ENCODE data around the gene HPCAL1. TPM values are rescaled to one million over a fixed set of nuclear protein-coding genes. Genes with fewer than 3 reads are reported as not detected.

Gene HPCAL1
- total RNA-seq, 1 experiment from 2014 or later: 165 TPM

- in situ Hi-C loops (cut with HindIII; ENCODE audit: low pct_unique_long_range_greater_than_20kb, low sequenced_read_pairs): no loop called here
- DNase-seq (ENCODE audit: low read depth): no peak
These were observed 24.2 kb downstream of the HPCAL1 start for GRCh38 chr2:10326707-10327594.

DNA sequence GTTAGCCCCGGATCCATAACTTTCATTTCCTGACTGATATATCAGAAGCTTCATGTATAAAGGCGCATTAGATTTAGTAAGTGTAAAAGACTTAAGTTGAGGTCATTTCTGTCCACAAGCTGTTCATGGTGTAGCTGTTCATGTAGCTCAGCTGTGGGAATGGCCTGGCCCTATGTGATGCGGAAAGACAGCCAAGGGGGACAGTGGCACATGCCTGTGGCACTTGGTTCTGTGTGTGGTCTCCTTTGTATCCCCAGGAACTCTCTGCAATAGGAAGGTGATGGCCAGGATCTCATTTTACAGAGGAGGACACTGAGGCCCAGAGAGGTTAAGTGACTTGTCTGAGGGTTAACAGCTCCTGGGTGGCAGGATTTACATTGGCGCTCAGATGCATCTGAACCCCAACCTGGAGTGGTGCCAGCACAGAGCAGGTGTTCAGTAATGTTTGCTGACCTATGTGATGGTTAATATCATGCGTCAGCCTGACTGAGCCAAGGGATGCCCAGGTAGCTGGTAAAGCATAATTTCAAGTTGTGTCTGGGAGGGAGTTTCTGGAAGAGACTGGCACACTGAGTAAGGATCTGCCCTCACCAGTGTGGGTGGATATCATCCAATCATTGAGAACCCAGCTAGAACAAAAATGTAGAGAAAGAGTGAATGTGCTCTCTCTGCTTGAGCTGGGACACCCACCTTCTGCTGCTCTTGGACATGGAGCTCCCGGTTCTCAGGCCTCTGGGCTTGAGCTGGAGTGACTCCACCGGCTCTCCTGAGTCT, 25.4 kb downstream of the HPCAL1 start:
- in situ Hi-C loops (cut with HindIII; ENCODE audit: low pct_unique_long_range_greater_than_20kb, low sequenced_read_pairs): no loop called here
- DNase-seq (ENCODE audit: low read depth): no peak

DNA sequence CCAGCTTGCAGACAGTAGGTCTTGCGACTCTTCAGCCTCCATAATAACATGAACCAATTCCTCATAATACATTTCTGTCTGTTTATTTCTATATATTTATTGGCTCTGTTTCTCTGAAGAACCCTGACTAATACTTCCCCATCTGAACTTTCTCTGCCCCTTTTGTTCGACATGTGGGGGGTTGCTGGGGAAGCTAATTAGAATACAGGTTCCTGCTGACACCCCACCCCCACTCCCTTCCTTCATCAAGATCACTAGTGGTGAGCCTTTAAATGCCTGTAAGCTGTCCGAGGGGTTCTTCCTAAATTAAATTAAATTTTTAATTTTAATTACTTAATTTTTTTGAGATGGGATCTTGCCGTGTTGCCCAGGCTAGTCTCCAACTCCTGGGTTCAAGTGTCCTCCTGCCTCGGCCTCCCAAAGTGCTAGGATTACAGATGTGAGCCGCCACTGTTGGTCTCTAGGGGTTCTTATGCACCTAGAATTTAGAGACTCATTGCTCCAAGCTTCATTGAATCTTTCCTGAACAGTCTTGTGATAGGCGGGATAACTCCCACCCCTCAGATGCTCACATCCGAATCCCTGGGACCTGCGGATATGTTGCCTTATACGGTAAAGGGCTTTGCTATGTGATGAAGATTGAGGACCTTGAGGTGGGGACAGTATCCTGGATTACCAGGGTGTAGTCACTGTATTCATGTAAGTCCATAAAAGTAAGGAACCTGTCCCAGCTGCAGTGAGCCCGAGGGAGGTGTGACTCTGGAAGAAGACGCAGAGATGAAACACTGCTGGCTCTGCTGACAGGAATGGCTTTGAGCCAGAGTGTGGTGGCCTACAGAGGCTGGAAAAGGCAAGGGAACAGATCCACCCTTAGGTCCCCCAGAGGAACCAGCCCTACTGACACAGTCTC, 26.2 kb downstream of the HPCAL1 start:
- DNase-seq (ENCODE audit: low read depth): no peak
- in situ Hi-C loops (cut with HindIII; ENCODE audit: low pct_unique_long_range_greater_than_20kb, low sequenced_read_pairs): no loop called here

GRCh38 chr2:10329580-10329879, 26.8 kb downstream of the HPCAL1 start:
- DNase-seq (ENCODE audit: low read depth): no peak
- in situ Hi-C loops (cut with HindIII; ENCODE audit: low pct_unique_long_range_greater_than_20kb, low sequenced_read_pairs): no loop called here

DNA sequence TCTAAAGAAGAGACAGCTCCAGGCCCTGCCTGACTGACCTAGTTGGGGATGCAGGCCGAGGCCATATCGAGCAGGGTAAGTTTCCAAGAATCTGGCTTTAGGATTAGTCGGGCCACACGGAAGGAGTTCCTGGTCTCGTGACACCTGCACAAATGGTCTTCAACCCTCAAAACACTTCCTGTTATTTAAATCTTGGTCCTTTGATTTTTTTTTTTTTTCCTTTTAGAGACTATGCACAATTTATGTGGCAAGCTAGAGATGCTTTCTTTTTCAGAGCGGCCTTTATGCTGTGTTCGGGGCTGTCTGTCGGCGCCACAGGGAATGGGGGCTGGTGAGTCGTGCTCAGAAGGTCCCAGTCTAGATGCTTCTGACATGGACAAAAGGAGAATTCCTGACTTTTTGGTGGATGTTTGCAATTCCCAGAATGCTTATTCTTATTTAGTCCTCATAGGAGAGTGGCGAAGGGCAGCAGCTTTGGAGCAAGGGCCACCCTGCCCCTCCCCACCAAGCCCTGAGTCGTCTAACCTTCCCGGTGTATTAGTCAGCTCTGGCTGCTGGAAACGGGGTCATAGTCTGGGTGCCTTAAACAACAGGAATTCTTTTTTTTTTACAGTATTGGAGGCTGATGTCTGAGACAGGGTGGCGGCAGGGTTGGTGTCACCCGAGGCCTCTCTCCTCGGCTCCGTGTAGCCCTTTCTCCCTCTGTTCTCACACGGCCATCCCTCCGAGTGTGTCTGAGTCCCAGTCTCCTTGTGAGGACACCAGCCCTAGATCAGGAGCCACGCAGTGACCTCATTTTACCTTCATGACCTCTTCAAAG, 27.4 kb downstream of the HPCAL1 start:
- peak; percentile 80 for DNase-seq (ENCODE audit: low read depth)
- in situ Hi-C loops (cut with HindIII; ENCODE audit: low pct_unique_long_range_greater_than_20kb, low sequenced_read_pairs): no loop called here

- in situ Hi-C loops (cut with HindIII; ENCODE audit: low pct_unique_long_range_greater_than_20kb, low sequenced_read_pairs): no loop called here
These were observed 28.0 kb downstream of the HPCAL1 start for GRCh38 chr2:10330700-10331026.

GRCh38 chr2:10331027-10331701, 28.5 kb downstream of the HPCAL1 start:
- in situ Hi-C loops (cut with HindIII; ENCODE audit: low pct_unique_long_range_greater_than_20kb, low sequenced_read_pairs): no loop called here
- peak; percentile 92 for DNase-seq (ENCODE audit: low read depth)

More at GRCh38 chr2:10330700-10331026, 28.0 kb downstream of the HPCAL1 start:
- no peak for DNase-seq (ENCODE audit: low read depth)

DNA sequence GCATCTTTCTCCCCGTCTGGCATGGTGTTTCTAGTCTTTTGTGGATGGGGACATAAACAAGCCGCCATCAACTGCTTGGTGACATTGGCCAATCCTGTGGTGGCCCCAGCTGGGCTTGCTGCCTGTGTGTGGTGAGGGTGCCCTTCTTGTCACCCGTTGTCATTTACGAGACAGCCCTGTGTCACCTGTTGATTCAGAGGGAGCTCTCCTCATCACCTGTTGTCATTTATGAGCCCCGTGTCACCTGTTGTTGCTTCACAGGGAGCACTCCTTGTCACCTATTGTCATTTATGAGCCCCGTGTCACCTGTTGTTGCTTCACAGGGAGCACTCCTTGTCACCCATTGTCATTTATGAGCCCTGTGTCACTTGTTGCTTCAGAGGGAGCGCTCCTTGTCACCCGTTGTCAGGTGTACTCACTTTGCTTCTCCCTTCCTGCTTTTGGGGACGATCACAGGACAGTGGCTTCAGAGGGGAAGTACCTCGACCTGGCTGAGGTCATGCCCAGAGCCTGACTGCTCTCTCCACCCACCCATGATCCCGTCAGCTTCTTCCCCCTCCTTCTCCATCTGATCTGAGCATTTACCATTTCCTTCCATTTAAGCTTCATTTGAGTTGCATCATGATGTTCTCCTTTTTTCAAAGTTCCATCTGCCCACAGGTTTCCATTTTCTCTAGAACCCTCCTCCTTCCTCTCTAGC, 29.1 kb downstream of the HPCAL1 start:
- DNase-seq (ENCODE audit: low read depth): peak; percentile 41
- in situ Hi-C loops (cut with HindIII; ENCODE audit: low pct_unique_long_range_greater_than_20kb, low sequenced_read_pairs): no loop called here

DNA sequence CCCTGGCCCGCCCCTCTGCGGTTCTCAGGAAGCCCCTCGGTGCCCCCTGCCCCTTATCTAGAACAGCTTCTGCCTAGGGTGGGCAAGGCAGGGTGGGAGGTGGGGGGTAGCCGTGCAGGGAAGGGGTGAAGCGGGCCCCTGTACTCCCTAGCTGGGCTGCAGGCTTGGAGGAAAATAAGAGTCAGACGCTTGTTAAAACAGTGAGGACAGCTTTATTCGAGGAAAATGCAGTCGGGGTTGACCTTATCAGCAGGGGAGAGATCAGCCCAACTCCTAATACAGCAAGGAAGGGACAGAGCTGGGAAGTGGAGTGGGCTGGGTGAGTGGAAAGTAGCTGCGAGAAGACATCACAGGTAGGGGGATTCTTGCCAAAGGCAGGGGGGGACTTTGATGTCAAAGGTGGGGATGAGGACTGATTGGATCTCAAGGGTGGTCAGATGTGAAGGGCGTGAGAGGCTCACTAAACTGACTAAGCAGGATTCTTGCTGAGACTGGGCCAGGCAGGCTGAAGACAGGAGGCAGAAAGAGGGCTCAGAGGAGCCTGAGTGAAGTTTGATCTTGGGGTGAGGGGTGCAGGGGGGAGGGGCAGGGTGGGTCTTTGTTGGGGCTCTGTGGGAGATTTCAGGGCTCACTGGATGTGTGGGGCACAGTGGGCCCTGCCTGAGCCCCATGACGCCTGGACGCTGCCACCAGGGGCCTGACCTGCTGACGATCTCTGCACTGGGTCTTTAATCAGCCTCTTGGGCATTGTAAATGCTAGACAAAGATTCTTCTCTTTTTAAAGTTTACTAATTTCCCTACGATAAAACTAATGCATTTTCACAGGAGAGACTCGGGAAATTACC, 29.9 kb downstream of the HPCAL1 start:
- in situ Hi-C loops (cut with HindIII; ENCODE audit: low pct_unique_long_range_greater_than_20kb, low sequenced_read_pairs): no loop called here
- DNase-seq (ENCODE audit: low read depth): peak; percentile 27

- no peak for DNase-seq (ENCODE audit: low read depth)
- in situ Hi-C loops (cut with HindIII; ENCODE audit: low pct_unique_long_range_greater_than_20kb, low sequenced_read_pairs): no loop called here
These were observed 30.5 kb downstream of the HPCAL1 start for GRCh38 chr2:10333247-10333613.

- in situ Hi-C loops (cut with HindIII; ENCODE audit: low pct_unique_long_range_greater_than_20kb, low sequenced_read_pairs): no loop called here
- no peak for DNase-seq (ENCODE audit: low read depth)
These were observed 31.3 kb downstream of the HPCAL1 start for GRCh38 chr2:10333966-10334365.

DNA sequence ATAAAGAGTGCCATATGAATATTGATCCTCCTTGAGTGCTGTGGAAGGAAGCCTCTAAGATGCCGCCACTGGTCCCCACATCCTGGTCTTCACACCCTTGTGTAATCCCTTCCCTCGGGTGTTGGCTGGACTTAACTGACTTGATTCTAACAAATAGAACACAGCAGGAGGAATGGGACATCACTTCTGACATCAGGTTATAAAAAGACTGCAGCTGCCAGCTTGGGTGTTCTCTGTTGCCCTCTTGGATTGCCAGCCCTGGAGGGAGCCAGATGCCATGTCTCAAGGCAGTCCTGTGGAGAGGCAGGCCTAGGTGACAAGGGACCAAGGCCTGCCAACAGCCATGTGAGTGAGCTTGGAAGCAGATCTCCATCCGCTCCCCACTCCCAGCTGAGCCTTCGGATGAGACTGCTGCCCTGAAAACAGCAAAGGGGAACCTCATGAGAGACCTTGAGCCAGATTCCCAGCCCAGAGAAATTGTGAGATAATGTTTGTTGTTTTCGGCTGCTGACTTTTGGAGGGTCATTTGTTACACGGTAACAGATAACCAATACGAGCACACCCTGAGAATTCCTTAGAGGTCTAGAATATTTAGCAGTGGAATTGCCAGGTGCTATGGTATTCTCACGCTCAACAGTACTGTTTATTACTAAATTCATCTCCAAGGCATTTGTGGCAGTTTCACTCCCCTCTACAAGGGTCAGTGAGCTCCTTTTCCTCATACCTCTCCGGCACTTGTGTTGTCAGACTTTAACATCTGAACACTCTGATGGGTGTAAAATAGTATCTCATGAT, 32.5 kb downstream of the HPCAL1 start:
- DNase-seq (ENCODE audit: low read depth): no peak
- in situ Hi-C loops (cut with HindIII; ENCODE audit: low pct_unique_long_range_greater_than_20kb, low sequenced_read_pairs): no loop called here

GRCh38 chr2:10336283-10336682, 33.6 kb downstream of the HPCAL1 start:
- in situ Hi-C loops (cut with HindIII; ENCODE audit: low pct_unique_long_range_greater_than_20kb, low sequenced_read_pairs): no loop called here
- no peak for DNase-seq (ENCODE audit: low read depth)

DNA sequence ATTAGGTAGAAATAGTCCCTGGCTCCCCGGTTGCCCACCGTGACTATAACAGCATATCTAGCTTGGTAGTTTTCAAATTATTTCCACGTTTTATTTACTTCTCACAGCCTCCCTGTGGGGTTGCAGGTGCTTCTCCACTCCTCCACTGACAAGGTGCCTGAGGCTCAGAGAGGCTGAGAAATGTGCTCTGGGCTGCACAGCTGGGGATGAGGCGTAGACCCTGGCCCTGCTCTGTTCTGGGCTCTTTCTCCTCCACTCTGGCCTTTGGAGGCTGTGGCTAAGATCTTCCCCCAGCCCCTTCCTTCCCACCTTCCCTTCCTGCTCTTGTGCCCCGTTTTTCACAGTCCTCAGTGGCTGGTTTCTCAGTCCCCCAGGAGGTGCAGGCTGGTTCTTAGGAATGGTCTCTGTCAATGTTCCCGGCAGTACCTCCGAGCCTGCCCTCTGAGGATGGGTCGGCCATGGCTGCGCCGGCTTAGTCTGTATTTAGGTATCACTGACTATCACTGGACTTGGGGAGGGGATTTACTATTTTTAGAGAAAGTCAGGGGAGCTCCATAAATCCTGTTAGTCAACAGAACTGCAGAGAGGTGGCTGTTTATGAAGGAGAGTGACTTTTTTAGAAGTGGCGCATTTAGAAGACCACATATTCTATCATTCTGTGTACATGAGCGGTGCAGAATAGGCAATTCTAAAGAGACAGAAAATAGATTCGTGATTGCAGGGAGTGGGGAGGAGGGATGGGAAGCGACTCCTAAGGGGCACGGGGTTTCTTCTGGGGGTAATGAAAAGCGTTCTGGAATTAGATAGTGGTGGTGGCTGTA, 35.0 kb downstream of the HPCAL1 start:
- DNase-seq (ENCODE audit: low read depth): no peak
- in situ Hi-C loops (cut with HindIII; ENCODE audit: low pct_unique_long_range_greater_than_20kb, low sequenced_read_pairs): no loop called here

Data from Caki2 (cell line).